ENCODE measurements around the gene KLK4.
"Not testable (repeated sequence)": the region's sequence is repeated elsewhere in the genome, so short reads cannot be mapped to it uniquely, and the experiment has no call there.

KLK4 gene

GRCh38 chr19:50912727-50913716 is 1.8 kb upstream of the KLK4 start:
- DNase-seq, result no peak

DNA sequence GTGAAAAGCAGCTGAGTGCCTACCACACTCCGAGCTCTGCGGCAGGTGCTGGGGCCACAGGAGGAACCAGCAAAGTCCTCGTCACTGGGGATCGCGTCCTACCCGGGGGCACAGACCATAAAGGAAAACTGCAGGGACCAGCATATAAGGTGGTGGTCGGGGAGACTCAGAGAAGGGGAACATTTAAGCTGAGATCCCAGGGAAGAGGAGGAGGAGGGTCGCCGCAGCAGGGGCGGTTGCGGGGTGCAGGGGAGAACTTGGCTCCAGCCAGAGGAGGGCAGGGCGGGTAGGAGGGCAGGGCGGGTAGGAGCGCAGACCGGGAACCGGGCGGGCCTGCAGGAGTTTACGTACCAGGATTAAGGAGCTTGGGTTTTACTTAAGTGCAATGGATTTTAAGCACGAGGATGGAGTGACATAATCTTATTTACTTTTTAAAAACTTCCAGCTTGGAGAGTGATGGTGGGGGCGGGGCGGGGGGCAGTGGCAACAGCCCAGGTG is 956 bp upstream of the KLK4 start:
- no peak for DNase-seq

GRCh38 chr19:50910722-50911121 is 473 bp downstream of the KLK4 start:
- no peak for DNase-seq

DNA sequence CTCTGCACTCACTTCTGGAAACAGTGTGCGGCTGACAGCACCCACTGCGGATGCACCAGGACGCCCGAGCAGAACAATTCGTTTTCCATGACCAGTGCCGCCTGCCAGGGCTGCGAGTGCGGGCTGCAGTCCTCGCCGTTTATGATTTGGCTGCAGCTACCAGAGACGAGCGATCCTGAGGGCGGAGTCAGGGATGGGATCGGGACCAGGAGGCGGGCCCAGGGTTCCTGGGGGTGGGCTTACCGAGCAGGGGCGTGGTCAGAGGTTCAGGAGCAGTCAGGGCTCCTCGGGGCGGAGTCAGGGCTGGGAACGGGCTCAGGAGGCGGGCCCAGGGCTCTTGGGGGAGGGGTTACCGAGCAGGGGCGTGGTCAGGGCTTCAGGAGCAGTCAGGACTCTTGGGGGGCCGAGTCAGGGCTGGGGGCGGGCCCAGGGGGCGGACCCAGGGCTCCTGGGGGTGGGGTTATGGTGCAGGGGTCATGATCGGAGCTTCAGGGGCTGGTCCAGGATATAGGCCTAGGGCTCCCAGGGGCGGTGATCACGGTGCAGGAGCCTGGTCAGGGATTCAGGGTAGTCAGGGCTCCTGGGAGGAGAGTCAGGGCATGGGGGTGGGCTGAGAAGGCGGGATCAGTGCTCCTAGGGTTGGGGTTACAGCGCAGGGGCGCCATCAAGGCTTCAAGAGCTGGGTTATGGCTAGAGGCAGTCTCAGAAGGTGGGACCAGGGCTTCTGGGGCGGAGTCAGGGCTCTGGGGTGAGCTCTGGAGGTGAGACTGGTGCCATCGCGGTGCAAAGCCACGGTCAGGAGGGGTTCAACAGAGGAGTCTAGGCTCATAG is 1.7 kb downstream of the KLK4 start:
- DNase-seq, result no peak

GRCh38 chr19:50908336-50908735 is 2.9 kb downstream of the KLK4 start:
- no peak for DNase-seq

- DNase-seq, result no peak
These were observed 5.0 kb downstream of the KLK4 start for GRCh38 chr19:50906217-50906616.

DNA sequence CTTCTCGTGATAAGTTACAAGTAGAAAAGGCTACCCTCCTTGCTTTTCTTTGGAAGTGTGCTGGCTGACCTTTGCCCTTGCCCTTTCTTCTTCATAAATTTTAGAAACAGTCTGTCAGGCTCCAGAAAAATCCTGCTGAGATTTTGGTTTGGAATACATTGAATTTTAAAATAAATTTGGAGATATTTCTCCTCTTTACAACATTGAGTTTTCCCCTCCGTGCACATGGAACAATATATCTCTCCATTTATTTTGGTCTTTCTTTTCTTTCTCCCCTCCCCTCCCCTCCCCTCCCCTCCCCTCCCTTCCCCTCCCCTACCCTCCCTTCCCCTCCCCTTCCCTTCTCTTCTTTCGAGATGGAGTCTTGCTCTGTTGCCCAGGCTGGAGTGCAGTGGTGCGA is 8.6 kb downstream of the KLK4 start:
- DNase-seq, result no peak

GRCh38 chr19:50899569-50899968 is 11.6 kb downstream of the KLK4 start:
- no peak for DNase-seq

DNA sequence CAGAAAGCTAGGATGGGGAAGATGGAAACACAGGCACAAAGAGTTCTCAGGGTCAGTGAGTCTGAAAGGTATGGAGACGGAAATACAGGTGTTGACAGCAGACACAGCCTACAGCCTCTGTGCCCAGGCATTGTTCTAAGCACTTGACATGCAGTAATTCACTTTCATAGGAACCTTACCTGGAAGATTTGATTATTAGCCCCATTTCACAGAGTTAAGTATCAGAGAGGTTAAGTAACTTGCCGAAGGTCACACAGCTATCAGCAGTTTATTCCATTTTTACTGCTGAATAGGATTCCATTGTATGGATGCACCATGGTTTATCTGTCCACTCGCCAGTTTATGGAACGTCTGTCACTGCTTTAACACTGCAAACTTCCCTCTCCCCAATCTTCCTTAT is 13.2 kb downstream of the KLK4 start:
- no peak for DNase-seq

GRCh38 chr19:50897612-50898011 is 13.6 kb downstream of the KLK4 start:
- no peak for DNase-seq

- no peak for DNase-seq
These were observed 14.0 kb downstream of the KLK4 start for GRCh38 chr19:50897191-50897607.

DNA sequence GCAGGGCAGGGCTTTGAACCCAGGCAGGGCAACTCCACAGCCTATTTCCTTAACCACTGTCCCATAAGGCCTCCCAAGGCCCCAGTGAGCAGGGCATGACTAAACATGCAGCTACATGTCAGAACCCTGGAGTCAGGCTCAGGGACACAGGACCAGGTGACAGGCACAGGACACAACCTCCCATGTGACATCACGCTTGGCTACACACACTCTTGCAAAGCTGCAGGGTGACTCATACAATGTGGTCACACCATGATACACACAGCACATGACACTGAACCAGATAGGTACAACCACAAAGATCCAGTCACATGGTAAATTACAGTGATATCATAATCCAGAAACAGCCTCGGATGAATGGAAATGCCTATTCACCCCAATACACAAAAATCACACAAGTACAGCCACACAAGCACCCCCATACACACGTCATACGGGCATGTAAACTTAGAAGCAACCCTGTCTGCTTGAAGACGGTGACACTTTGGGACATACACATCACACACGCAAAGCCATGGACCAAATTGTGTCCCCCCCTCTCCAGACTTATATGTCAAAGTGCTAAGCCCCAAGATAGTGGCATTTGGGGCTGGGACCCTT is 14.5 kb downstream of the KLK4 start:
- DNase-seq, result no peak

DNA sequence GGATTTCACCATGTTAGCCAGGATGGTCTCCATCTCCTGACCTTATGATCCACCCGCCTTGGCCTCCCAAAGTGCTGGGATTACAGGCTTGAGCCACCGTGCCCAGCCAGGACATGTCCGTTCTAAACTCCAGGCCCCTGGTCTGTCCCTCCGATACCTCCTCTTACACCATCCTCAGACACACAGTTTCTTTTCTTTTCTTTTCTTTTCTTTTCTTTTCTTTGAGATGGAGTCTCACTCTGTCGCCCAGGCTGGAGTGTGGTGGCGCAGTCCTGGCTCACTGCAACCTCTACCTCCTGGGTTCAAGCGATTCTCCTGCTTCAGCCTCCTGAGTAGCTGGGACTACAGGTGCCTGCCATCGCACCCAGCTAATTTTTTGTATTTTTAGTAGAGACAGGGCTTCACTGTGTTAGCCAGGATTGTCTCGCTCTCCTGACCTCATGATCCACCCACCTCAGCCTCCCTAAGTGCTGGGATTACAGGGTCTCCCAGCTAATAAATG is 15.1 kb downstream of the KLK4 start:
- DNase-seq, result not testable (repeated sequence)

DNA sequence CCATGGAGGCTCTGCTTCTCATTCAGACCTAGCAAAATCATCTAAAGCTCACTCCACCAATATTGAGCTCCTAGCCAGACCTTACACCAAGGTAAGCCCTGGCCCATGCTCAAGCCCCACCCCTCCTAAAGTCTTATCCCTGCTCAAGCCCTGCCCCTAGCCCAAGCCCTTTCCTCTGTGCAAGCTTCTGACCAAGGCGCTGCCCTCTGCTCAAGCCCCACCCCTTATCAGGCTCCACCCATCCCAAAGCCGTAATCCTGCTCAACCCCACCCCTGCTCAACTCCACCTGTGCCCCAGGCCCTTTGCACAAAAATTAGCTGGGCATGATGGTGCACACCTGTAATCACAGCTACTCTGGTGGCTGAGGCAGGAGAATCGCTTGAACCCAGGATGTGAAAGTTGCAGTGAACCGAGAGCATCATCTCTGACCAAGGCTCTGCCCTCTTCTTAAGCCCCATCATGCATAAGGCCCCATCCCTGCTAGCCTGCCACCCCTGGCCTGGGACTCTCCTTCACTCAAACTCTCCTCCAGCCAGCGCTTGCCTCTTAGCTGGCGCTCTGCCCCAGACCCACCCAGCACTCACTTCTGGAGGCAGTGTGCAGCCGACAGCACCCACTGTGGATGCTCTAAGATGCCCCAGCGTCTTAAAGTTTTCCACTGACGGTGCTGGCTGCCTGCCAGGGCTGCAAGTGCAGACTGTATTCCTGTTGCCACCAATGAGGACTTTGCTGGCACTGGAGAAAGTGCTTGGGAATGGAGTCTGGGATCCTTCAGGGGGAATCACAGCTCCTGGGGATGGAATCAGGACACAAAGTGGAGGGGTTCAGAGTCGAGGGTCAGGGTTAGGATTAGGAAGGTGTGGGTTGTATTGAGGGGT is 16.5 kb downstream of the KLK4 start:
- DNase-seq, result no peak

DNA sequence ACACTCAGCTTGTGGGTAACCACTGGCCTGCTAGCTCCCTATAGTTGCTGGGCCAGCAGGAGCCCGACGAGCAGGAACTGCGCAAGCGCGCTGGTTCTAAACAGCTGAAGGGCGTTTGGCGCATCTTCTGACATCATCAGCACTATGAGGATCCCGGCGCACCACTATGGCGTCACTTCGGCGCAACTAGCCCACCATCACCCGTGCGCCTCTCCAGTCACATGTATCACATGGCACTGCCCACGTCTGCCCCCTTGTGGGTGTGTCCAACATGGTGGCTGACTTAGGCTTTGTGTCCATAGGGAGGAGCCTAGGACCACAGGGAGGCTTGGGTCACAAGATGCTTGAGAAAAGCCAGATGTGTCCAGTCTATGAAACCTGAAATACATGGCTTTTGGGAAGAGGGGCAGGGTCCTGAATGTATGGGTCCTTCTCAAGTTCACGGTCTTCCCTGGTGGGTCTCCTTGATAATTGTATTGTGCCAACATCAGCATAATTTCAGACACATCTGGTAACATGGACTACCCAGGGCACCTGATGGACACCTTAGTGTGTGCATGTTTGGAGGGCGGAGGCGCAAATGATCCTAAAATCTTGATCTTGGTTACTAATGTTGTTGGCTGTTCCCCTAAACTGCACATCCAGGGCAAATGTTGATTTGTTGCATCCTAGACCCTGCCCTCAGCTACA is 18.0 kb downstream of the KLK4 start:
- no peak for DNase-seq

GRCh38 chr19:50891253-50891625 is 20.0 kb downstream of the KLK4 start:
- DNase-seq, result no peak

DNA sequence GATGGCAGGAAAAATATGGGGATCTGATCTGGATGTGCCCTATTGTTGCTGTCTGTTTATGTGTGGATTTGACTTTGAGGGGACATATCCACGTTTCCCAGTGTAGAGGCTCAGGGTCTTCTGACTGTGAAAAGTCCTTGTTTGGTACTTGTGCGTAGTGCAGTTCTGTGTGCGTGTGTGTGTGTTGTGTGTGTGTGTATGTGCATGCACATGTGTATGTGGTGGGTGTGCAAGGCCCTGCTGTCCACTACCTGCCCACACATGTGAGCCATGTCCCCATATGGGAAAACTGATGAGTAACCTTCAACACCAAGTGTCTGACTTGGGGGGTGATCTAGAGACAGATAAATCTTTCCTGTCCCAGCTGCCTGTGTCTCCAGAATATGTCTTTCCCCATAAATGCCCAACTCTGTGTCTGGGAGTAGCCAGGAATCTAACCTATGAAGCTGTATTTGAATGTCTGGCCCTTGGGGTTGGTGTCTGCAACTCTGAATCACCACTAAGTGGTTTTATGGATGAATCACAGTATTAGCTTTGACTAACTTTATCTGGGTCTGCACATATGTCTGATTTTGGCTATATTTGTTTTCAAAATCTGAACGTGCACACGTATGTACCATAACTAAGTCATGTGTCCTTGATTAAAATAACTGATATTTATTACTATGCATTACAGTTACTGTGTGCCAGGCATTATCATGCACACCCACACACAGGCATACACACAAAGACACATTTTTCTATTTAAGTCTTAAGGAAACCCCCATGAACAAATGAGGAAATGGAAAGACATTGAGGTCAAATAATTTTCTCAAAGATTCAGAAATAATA is 20.6 kb downstream of the KLK4 start:
- no peak for DNase-seq

DNA sequence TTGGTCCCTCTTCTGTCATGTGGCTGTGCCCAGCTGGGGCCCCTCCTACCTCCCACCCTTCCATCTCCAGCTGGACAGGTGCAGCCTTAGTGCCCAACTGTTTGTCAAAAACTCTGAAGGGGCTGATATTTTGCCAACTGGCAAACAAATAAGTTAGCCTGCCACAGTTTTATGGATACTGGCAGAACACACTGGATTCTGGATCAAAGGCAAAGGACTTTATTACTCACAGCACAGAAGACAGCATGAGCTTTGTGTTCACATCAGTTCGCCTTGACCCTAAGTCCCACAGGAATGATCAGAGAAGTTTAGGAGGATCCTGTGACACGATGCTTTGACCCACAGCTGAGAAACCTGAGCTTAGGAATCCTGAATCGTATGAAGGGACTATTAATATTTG is 21.6 kb downstream of the KLK4 start:
- no peak for DNase-seq

- DNase-seq, result no peak
These were observed 29.0 kb downstream of the KLK4 start for GRCh38 chr19:50882188-50882587.

DNA sequence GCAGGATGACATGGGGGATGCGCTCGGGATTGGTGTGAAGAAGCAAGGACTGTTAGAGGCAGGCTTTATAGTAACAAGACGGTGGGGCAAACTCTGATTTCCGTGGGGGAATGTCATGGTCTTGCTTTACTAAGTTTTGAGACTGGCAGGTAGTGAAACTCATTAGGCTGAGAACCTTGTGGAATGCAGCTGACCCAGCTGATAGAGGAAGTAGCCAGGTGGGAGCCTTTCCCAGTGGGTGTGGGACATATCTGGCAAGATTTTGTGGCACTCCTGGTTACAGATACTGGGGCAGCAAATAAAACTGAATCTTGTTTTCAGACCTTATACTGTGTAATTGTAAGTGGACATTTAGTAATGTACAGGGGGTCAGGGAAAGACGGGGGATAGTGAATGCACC is 31.0 kb downstream of the KLK4 start:
- DNase-seq, result no peak

DNA sequence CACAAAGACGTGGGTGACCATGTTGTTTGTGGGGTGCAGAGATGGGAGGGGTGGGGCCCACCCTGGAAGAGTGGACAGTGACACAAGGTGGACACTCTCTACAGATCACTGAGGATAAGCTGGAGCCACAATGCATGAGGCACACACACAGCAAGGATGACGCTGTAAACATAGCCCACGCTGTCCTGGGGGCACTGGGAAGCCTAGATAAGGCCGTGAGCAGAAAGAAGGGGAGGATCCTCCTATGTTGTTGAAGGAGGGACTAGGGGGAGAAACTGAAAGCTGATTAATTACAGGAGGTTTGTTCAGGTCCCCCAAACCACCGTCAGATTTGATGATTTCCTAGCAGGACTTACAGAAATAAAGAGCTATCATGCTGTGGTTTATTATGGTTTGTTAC is 32.3 kb downstream of the KLK4 start:
- DNase-seq, result no peak
